NCI-H526 treated with DMSO at 0.1 percent for 48 hours (cell line): Measurements from ENCODE around the gene DDX47.
"Not testable (repeated sequence)": the region's sequence is repeated elsewhere in the genome, so short reads cannot be mapped to it uniquely, and the experiment has no call there.

Experiments used
- DNase-seq: peaks from one replicate; lab custom pipeline; 2025; lab: John Stamatoyannopoulos, UW

Gene DDX47

GRCh38 chr12:12872139-12872933 is 59.2 kb downstream of the DDX47 start:
- DNase-seq: no peak

GRCh38 chr12:12872934-12873275 is 59.8 kb downstream of the DDX47 start:
- DNase-seq: no peak

- no peak for DNase-seq
These were observed 60.9 kb downstream of the DDX47 start for GRCh38 chr12:12874029-12874428.

GRCh38 chr12:12875301-12875700 is 62.2 kb downstream of the DDX47 start:
- not testable (repeated sequence) for DNase-seq

GRCh38 chr12:12877153-12877768 is 64.1 kb downstream of the DDX47 start:
- no peak for DNase-seq

GRCh38 chr12:12877781-12878455 is 64.8 kb downstream of the DDX47 start:
- DNase-seq: no peak
